ENCODE data around the gene PNPO.

DNA sequence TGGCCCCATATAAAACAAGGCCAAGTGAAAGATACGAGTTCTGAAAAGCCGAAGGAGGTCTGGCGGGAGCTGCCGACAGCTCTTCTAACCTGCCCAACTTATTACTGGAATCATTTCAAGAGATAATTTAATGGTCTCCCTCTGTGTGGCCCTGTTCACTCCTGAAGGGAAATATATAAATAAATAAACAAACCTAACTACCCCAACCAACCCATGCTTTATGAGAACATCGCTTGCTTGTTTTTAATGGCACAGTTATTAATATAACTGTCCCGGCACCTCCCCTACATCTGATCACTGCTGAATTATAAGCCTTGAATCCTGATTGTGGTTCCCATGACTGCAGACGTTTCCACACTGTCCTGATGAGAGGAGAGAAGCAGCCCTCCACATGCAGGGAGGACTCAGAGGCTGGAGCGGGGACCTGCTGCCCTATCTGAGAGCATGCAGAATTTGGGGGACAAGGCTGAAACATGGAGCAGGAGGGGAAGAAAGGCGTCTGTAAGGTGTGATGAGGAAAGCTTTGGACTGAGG, 51.7 kb downstream of the PNPO start:
- TF ChIP-seq, protein P1, sequence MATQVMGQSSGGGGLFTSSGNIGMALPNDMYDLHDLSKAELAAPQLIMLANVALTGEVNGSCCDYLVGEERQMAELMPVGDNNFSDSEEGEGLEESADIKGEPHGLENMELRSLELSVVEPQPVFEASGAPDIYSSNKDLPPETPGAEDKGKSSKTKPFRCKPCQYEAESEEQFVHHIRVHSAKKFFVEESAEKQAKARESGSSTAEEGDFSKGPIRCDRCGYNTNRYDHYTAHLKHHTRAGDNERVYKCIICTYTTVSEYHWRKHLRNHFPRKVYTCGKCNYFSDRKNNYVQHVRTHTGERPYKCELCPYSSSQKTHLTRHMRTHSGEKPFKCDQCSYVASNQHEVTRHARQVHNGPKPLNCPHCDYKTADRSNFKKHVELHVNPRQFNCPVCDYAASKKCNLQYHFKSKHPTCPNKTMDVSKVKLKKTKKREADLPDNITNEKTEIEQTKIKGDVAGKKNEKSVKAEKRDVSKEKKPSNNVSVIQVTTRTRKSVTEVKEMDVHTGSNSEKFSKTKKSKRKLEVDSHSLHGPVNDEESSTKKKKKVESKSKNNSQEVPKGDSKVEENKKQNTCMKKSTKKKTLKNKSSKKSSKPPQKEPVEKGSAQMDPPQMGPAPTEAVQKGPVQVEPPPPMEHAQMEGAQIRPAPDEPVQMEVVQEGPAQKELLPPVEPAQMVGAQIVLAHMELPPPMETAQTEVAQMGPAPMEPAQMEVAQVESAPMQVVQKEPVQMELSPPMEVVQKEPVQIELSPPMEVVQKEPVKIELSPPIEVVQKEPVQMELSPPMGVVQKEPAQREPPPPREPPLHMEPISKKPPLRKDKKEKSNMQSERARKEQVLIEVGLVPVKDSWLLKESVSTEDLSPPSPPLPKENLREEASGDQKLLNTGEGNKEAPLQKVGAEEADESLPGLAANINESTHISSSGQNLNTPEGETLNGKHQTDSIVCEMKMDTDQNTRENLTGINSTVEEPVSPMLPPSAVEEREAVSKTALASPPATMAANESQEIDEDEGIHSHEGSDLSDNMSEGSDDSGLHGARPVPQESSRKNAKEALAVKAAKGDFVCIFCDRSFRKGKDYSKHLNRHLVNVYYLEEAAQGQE (IDR thresholded peaks at IDR 0.05; ENCODE audit: insufficient read depth in 1 of 2, low read depth in 2 of 2, low read length in 2 of 2) = no peak
- no peak for TF ChIP-seq TAF1 (IDR thresholded peaks at IDR 0.05; ENCODE audit: borderline replicate concordance, insufficient read depth, low read length)
